G401 (cell line): ENCODE data around the gene LAMC1. TPM values are rescaled to one million over a fixed set of nuclear protein-coding genes. Genes with fewer than 3 reads are reported as not detected.

ENCODE experiments used
- DNase-seq: peaks from one replicate; pipeline ENCODE4 v3.0.0-alpha.2; 2015; ENCODE audit warnings: low spot score
- in situ Hi-C: cut with HindIII; loops from 2 replicates; pipeline ENCODE4 v1.10.0; 2016; ENCODE audit warnings: low sequenced_read_pairs, mixed read lengths
- total RNA-seq: library from RNA; depleted of rRNA; stranded (reverse); fragments of >200 nt; shearing (Covaris generic); gene quantifications from 2 replicates; pipeline ENCODE4 v1.2.3, GENCODE V29; 2014

Gene LAMC1
- total RNA-seq, 1 experiment from 2014 or later, result 68.9 TPM

DNA sequence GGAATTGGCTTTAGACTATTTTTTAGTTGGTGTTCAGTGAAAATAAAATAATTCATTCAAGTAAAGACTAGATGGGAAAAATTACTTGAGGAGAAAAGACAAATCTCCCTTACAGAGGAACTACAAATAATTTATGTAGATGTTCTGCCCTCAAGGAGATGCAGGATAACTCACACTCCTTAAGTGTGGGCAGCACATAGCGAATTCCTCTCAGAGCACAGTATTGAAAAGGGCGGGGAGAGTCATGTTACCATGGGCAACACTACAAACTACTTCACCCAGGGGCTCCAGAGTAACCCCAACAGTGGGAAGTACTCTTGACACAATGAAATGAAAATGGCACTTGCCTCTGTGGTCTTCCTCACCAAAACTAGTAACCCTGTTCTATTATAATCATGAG, 142.2 kb downstream of the LAMC1 start:
- DNase-seq, result no peak
- in situ Hi-C loops, result no loop called here

DNA sequence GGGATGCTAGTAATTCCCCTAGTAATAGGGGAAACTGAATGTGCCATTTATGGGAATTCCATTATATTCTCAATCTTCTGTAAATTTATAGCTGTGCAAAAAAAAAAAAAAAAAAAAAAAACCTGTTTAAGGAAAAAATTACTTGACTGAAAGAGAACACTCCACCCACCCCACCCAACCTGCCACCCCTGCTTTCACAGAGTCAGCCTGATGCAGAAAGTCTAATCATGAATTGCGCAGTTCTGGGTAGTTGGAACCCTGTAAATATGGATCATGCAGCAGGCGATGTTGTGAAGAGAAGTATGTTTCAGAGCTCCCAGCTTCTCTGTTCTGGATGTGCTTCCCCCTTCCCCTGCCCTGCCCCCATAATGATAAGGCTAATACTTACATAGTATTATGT, 143.2 kb downstream of the LAMC1 start:
- in situ Hi-C loops, result no loop called here
- no peak for DNase-seq

DNA sequence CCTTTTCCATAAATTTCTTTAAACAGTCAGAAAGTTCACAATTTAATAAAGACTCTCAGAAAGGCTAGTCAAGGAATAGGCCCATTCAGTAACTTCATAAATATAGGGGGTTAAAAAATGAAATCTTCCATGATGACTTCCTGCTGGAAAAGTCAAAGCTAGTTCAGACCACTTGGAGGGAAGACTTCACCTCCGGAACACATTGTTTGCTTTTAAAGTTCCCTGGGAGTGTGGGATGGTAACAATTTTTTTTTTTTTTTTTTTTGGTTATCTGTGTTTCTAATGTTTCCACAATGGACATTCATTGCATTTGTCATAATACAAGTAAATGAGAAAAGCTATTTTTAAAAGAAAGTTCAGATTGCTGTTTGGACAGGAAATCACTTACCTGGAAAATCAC, 144.5 kb downstream of the LAMC1 start:
- DNase-seq, result no peak
- in situ Hi-C loops, result no loop called here

DNA sequence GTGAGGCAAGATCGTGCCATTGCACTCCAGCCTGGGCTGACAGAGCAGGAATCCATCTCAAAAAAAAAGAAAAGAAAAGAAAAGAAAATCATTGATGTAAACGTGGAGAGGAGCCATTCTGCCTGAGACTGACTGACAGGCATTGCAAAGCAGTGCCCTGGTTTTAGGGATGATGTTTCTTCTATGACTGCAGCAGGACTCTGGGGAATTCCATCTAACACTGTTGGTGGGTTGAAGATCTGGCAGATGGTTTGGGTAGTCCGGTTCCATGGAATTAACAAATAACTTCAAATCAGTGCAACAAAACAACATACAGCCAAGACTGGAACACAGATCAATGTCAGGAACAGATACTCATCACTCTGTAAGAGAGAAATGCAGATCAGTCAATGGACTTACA, 145.1 kb downstream of the LAMC1 start:
- no peak for DNase-seq
- in situ Hi-C loops, result no loop called here

DNA sequence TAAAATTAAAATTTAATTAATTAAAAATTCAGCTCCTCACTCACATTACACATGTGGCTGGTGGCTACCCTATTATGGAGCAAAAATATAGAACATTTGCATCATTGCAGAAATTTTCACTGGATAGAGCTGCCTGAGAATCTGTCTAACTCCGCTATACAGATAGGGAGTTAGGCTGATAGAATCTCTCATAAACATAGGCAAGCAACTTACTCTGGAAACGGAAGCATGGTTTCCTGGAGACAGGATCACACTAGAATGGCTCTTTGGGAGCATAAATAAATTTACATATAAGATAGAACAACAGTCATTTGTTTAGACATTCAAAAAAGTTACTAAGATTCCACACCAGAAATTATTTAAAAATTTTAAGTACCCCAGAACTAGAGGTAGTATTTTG, 150.6 kb downstream of the LAMC1 start:
- in situ Hi-C loops, result no loop called here
- DNase-seq, result no peak

DNA sequence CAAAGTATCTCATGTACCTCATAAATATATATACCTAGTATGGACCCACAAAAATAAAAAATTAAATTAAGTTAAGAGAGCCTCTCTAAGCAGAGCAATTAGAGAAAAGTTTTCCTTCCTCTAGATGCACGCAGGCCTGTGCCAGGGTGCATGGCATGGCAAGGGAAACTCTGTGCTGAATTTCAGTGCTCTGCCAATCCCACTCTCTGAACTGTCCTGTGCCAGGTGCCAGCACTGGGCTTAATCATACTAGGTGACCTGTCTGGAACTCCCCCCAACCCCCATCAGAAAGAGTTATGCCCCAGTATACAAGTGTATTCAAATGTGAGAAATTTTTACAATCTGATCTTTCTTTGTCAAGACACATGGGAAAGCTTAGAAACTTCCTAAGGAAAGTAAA, 152.4 kb downstream of the LAMC1 start:
- in situ Hi-C loops, result no loop called here

DNA sequence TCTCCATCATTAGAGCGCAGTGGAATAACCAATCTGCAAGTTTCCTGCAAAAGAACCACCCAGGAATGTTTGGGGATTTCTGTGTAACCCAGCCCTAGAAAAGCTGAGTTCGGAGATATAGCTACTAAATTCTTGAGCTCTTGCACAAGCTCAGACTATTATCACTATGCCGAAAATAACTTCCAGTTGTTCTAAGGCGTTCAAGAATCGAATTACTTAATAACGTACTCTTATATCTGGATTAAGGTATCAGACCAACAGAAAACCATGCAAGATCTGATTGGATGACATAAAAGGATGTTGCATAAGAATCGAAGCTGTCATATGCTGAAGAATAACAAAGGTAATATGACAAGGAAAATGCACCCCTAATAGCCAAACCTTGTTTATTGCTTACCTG, 155.3 kb downstream of the LAMC1 start:
- in situ Hi-C loops, result no loop called here
- no peak for DNase-seq

More for the DNA sequence above, 152.4 kb downstream of the LAMC1 start:
- DNase-seq, result no peak

DNA sequence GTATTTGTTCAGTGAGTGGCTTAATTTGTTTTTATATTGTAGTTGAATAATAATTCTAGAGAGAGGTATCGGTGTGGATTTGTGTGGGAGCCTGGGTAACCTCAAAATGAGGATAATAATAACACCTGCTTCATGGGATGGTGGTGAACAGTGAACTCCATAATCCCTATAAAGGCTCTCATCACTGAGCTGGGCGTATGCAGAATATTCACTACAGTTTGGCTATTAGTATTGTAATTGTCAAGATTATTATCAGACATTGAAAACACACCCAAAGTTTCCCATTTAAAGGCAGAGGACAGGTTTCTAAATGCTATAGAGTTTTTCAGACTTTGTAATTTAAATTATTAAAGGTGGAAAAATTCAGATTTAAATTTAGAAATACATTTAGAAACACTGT, 155.8 kb downstream of the LAMC1 start:
- in situ Hi-C loops, result no loop called here
- no peak for DNase-seq

DNA sequence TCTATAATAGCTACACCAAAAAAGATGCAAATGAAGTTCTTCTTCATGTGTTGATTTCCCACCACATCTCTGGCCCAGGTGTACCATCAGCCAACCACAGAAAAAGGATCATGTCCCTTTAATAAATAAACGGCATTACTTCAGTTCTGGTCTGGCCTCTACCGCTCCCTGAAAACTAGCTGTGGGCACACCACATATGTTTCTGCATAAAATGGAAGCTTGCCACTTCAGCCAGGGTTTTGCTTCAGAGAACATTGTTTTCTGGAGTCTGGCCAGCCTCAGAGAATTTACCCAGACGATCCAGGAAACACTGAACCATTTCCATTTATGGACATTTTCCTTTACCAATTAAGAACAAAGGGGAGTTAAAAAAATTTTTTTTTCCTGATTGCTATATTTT, 157.0 kb downstream of the LAMC1 start:
- DNase-seq, result peak; percentile 96
- in situ Hi-C loops, result no loop called here

DNA sequence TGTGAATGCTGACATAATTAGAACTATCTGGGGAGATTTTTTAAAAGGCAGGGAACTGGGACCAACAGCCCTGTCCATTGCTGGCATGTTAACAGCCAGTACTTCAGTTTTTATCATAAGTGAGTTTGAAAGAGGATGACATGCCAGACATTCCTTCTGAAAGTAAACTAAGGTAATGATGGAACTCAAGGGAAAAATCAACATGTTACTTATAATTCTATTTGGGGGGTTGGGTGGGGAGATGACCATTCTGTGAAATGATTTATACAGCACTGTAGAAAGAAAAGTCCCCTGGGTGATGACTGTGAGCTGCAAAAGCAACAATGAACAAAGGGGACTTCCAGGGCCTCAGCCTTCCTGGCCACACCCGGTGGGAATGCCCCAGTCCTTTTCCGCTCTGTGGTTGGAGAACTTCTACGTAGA, 157.4 kb downstream of the LAMC1 start:
- in situ Hi-C loops, result no loop called here

DNA sequence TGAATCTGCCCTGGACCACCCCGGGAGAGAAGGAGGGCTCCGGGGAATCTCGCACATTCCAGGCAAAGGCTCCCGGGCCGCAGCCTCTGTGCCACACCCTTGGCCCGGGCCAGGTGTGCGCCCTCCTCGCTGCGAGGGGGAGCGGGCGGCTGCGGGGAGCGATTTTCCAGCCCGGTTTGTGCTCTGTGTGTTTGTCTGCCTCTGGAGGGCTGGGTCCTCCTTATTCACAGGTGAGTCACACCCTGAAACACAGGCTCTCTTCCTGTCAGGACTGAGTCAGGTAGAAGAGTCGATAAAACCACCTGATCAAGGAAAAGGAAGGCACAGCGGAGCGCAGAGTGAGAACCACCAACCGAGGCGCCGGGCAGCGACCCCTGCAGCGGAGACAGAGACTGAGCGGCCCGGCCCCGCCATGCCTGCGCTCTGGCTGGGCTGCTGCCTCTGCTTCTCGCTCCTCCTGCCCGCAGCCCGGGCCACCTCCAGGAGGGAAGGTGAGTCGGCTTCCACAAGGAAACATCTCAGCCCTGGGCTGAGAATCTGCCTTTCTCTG, 162.8 kb downstream of the LAMC1 start, which contains the start of gene LAMC2:
Gene LAMC2 (plus strand): TSS at position 324 of the 550 bp plus-strand sequence. CDS start 89 bp downstream, at position 413.
- in situ Hi-C loops, result no loop called here
- peak; percentile 62 for DNase-seq

More for the DNA sequence above, 157.4 kb downstream of the LAMC1 start:
- DNase-seq, result no peak

DNA sequence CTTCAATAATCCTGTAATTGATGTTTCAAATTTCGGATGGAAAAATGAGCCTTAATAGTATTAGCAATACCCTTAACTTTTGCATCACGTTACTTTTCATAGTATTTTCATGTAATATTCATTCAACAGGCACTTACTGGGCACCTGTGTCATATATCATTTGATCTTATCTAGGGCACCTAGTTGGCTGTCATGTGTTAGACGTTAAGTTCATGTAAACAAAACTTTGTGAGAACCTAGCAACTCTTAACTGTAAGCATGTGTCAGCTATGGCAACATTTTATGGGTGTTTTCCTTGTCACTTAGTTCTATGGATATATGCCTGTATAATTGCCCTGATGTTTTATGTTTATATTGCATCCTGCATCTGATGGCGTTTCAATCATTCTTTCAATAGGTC, 163.6 kb downstream of the LAMC1 start:
- DNase-seq, result peak; percentile 30
- in situ Hi-C loops, result no loop called here

DNA sequence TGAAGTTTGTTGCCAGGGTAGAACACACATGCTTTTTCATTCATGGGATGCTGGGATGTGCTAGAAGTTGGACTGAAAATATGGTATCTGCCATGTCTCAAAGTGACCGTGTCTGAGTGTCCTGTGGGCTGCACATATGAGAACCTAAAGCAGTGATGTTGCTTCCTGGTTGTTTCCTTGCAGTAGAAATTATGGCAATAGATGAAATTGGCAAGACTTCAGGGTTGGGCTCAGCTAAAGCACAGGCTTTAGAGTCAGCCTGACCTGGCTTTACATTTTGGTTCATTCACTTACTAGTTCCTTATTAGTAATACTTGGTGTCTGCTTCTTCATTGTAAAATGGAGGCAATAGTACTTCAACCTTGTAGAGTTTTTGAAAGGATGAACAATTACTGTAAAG, 165.0 kb downstream of the LAMC1 start:
- in situ Hi-C loops, result no loop called here
- DNase-seq, result peak; percentile 31

DNA sequence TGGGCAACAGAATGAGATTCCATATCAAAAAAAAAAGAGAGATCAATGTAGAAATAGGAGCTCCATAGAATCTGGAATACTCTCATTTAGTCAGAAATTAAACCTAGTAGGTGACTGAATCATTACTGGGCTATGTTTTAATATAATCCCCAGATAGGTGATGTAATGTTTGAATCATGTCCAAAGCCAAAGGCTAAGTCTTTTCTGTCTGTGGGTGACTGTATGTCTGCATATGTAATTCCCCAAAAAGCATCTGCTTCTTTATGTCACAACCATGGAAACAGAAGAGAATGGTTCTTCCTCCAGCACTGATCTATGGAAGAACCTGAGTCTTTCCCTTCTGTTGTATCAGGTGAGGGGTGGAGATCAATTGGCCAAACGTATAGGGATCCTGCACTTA, 168.6 kb downstream of the LAMC1 start:
- DNase-seq, result no peak
- in situ Hi-C loops, result no loop called here

DNA sequence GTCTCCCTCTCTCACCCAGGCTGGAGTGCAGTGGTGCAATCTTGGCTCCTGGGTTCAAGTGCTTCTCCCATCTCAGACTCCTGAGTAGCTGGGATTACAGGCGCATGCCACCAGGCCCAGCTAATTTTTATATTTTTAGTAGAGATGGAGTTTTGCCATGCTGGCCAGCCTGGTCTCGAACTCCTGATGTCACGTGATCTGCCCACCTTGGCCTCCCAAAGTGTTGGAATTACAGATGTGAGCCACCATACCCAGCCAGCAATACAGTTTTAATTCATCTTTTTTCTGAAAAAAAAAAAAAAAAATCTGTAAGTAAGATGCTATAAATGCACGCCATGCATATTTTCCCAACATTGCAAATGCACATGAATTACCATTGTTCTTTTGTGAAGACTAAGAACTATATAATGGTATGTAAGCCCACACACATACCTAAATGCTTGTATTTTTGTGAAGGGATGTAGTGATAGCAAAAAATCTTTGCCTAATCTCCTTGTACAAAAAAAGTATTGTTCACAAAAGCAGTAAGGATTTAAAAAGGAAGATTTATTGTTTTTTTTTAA, 170.8 kb downstream of the LAMC1 start:
- DNase-seq, result no peak
- in situ Hi-C loops, result no loop called here

DNA sequence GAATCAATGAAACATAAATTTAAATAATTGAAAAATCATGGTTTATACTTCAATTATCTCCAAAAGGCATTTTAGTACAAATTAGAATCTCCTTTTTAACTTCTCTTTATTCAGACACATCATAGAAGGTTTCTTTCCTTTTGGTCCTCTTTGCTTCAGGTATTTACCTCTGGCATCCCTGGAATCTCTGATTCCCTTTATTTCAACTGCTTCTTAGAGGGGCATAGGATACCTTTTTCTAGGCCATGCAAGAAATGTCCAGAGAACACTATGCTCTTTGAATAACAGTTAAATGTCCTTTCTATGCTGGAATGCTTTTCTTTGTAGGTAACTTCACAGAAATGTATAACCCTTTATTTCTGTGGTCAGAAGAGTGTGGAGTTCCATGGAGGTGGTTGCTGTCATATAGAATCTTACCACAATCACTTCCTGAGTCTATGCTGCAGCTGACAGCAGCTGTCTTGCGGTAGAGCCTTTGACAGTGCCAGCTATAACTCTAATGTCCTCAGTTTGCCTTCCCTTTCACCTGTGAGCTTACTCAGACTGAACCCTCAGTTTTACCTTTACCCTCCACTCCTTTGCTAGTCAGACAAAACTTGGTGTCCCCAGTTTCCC, 171.4 kb downstream of the LAMC1 start:
- in situ Hi-C loops, result no loop called here
- DNase-seq, result no peak

DNA sequence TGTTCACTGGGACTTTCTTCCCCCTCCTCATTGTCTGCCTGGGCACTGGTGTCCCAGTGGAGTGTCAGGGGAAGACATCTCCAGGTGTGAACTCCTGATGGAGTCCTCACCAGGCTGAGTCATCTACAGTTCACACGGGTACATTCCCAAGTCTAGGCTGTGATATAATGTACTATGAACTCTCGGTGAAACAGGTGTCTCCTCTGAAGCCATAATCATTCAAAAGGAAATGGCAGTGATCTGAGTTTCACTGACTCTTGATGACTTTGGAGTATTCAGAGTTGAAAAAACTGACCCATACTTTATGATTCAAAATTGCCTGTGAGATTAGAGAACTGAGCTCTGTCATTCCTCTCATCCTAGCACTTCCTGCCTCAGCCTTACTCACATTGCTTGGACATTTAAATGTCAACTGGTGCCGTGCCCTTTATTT, 171.9 kb downstream of the LAMC1 start:
- DNase-seq, result no peak

More for the DNA sequence above, 171.9 kb downstream of the LAMC1 start:
- in situ Hi-C loops, result no loop called here
